ENCODE results near the gene ZFHX3.
A peak's percentile ranks its signal among the peaks of the same experiment; 100 is the strongest.

Gene ZFHX3

GRCh38 chr16:73051226-73051625, 3.3 kb upstream of the ZFHX3 start:
- Histone ChIP-seq H3K4me2 (no peak overlapping the region), H3K9me3 (no peaks in the 10 kb centered on the region), H3K27ac (no peak overlapping the region), H3K4me1 (peaks cover 15% of the 10 kb centered on the region), H3K9ac (no peak overlapping the region), H3K36me3 (no peaks in the 10 kb centered on the region), H3K27me3 (peaks cover 100% of the 10 kb centered on the region), H3K4me3 (no peak overlapping the region), H4K20me1 (peaks cover 40% of the 10 kb centered on the region)
- TF ChIP-seq Cebpa-rat (IDR thresholded peaks at IDR 0.05): no peak

GRCh38 chr16:73050201-73051099, 2.5 kb upstream of the ZFHX3 start:
- no peaks in the 10 kb centered on the region for H3K9me3 ChIP-seq
- peaks cover 15% of the 10 kb centered on the region for H3K4me1 ChIP-seq
- no peak overlapping the region for H3K4me2 ChIP-seq
- H3K36me3 ChIP-seq: no peaks in the 10 kb centered on the region
- peaks cover 33% of the 10 kb centered on the region for H4K20me1 ChIP-seq
- H3K4me3 ChIP-seq: no peak overlapping the region
- no peak overlapping the region for H3K27ac ChIP-seq
- H3K27me3 ChIP-seq: peaks cover 98% of the 10 kb centered on the region
- TF ChIP-seq Cebpa-rat (IDR thresholded peaks at IDR 0.05): no peak
- no peak overlapping the region for H3K9ac ChIP-seq

GRCh38 chr16:73049511-73049910, 1.6 kb upstream of the ZFHX3 start:
- Histone ChIP-seq H3K4me3 (no peak overlapping the region), H3K9ac (no peak overlapping the region), H4K20me1 (peaks cover 25% of the 10 kb centered on the region), H3K9me3 (no peaks in the 10 kb centered on the region), H3K27me3 (peaks cover 94% of the 10 kb centered on the region), H3K36me3 (no peaks in the 10 kb centered on the region), H3K4me1 (peaks cover 15% of the 10 kb centered on the region), H3K27ac (no peak overlapping the region), H3K4me2 (no peak overlapping the region)
- no peak for TF ChIP-seq Cebpa-rat (IDR thresholded peaks at IDR 0.05)

- H3K4me2 ChIP-seq: peak overlapping the region; percentile 96; the same call in 1 of the 2 replicates
- H3K9me3 ChIP-seq: no peaks in the 10 kb centered on the region
- H3K4me3 ChIP-seq: no peak overlapping the region
- H3K27me3 ChIP-seq: peaks cover 92% of the 10 kb centered on the region
- peaks cover 25% of the 10 kb centered on the region for H4K20me1 ChIP-seq
- H3K4me1 ChIP-seq: peaks cover 15% of the 10 kb centered on the region
- H3K36me3 ChIP-seq: no peaks in the 10 kb centered on the region
- no peak overlapping the region for H3K9ac ChIP-seq
- TF ChIP-seq Cebpa-rat (IDR thresholded peaks at IDR 0.05): no peak
- H3K27ac ChIP-seq: no peak overlapping the region
Measured at GRCh38 chr16:73049091-73049490, 1.2 kb upstream of the ZFHX3 start.

GRCh38 chr16:73048292-73049080, 558 bp upstream of the ZFHX3 start:
- no peak for TF ChIP-seq Cebpa-rat (IDR thresholded peaks at IDR 0.05)
- Histone ChIP-seq H3K36me3 (no peaks in the 10 kb centered on the region), H3K27ac (no peak overlapping the region), H3K27me3 (peaks cover 85% of the 10 kb centered on the region), H3K9me3 (no peaks in the 10 kb centered on the region), H3K4me3 (peak overlapping the region; percentile 69), H3K9ac (peak overlapping the region; percentile 63), H3K4me1 (peaks cover 15% of the 10 kb centered on the region), H3K4me2 (peak overlapping the region; percentile 96), H4K20me1 (peaks cover 25% of the 10 kb centered on the region)

- peak overlapping the region; percentile 96 for H3K4me2 ChIP-seq
- H3K27ac ChIP-seq: no peak overlapping the region
- H3K4me3 ChIP-seq: peak overlapping the region; percentile 69
Measured at GRCh38 chr16:73047221-73047535, 750 bp downstream of the ZFHX3 start.

GRCh38 chr16:73046849-73047214, 1.1 kb downstream of the ZFHX3 start:
- no peaks in the 10 kb centered on the region for H3K36me3 ChIP-seq
- no peak for TF ChIP-seq Cebpa-rat (IDR thresholded peaks at IDR 0.05)
- peaks cover 73% of the 10 kb centered on the region for H3K27me3 ChIP-seq
- no peak overlapping the region; the same call in 1 of the 2 replicates for H3K4me2 ChIP-seq
- H3K27ac ChIP-seq: no peak overlapping the region
- no peak overlapping the region for H3K4me3 ChIP-seq
- peaks cover 15% of the 10 kb centered on the region for H3K4me1 ChIP-seq
- peaks cover 25% of the 10 kb centered on the region for H4K20me1 ChIP-seq
- no peaks in the 10 kb centered on the region for H3K9me3 ChIP-seq
- no peak overlapping the region for H3K9ac ChIP-seq

More at GRCh38 chr16:73047221-73047535, 750 bp downstream of the ZFHX3 start:
- Histone ChIP-seq H3K27me3 (peaks cover 77% of the 10 kb centered on the region), H3K4me1 (peaks cover 15% of the 10 kb centered on the region), H3K36me3 (no peaks in the 10 kb centered on the region), H4K20me1 (peaks cover 25% of the 10 kb centered on the region), H3K9me3 (no peaks in the 10 kb centered on the region), H3K9ac (peak overlapping the region; percentile 60; the same call in 1 of the 2 replicates)
- TF ChIP-seq Cebpa-rat (IDR thresholded peaks at IDR 0.05): no peak

- H3K9ac ChIP-seq: no peak overlapping the region
- peaks cover 68% of the 10 kb centered on the region for H3K27me3 ChIP-seq
- no peaks in the 10 kb centered on the region for H3K36me3 ChIP-seq
- H3K4me1 ChIP-seq: peaks cover 15% of the 10 kb centered on the region
- TF ChIP-seq Cebpa-rat (IDR thresholded peaks at IDR 0.05): no peak
- H3K27ac ChIP-seq: no peak overlapping the region
- H4K20me1 ChIP-seq: peaks cover 20% of the 10 kb centered on the region
- H3K9me3 ChIP-seq: no peaks in the 10 kb centered on the region
- no peak overlapping the region for H3K4me3 ChIP-seq
- no peak overlapping the region for H3K4me2 ChIP-seq
Measured at GRCh38 chr16:73046202-73046848, 1.6 kb downstream of the ZFHX3 start.

GRCh38 chr16:73043828-73044467, 4.0 kb downstream of the ZFHX3 start:
- Histone ChIP-seq H3K4me3 (no peak overlapping the region), H3K4me1 (peaks cover 15% of the 10 kb centered on the region), H3K27me3 (peaks cover 44% of the 10 kb centered on the region), H4K20me1 (peaks cover 18% of the 10 kb centered on the region), H3K36me3 (no peaks in the 10 kb centered on the region), H3K4me2 (no peak overlapping the region), H3K9ac (no peak overlapping the region), H3K27ac (no peak overlapping the region), H3K9me3 (no peaks in the 10 kb centered on the region)
- no peak for TF ChIP-seq Cebpa-rat (IDR thresholded peaks at IDR 0.05)

Measured in BLaER1 (cell line).